ENCODE results near the gene PLEKHA6. TPM values are rescaled to one million over a fixed set of nuclear protein-coding genes. Genes with fewer than 3 reads are reported as not detected.

The PLEKHA6 gene
- total and polyA plus RNA-seq, 2 donors (not counting 1 experiment from before 2014, with no cell fraction given): 0.31 to 0.47 TPM

- Histone ChIP-seq H4K20me1 (ENCODE audit: control insufficient read depth, insufficient read depth, low read length, poor library complexity, severe bottlenecking) (no peaks in the 10 kb centered on the region), H3K36me3 (replicated peaks in 1 of 2; ENCODE audit: control extremely low read depth in 1 of 2, control insufficient read depth in 1 of 2, extremely low read depth in 1 of 2, insufficient read depth in 2 of 2, low read length in 1 of 2) (no peaks in the 10 kb centered on the region), H3K9ac (ENCODE audit: low read length) (no peak within 1 kb of the TSS), H3K4me1 (ENCODE audit: control insufficient read depth in 2 of 2, insufficient read depth in 2 of 2, low read length in 2 of 2) (no peaks in the 10 kb centered on the region), H2AFZ (ENCODE audit: insufficient read depth, low read depth, low read length, poor library complexity, severe bottlenecking) (no peak within 1 kb of the TSS), H3K4me3 (ENCODE audit: control extremely low read depth in 1 of 5, extremely low read depth in 1 of 5, insufficient read depth in 1 of 5, low read depth in 2 of 5, low read length in 4 of 5) (no peak within 1 kb of the TSS), H3K79me2 (ENCODE audit: control insufficient read depth, insufficient read depth, low read length) (no peaks in the 10 kb centered on the region), H3K9me3 (ENCODE audit: control extremely low read depth in 1 of 3, control insufficient read depth in 2 of 3, insufficient read depth in 1 of 3, low read length in 2 of 3) (no peaks in the 10 kb centered on the region), H3K4me2 (replicated peaks; ENCODE audit: low read depth, low read length, poor library complexity, severe bottlenecking) (no peak within 1 kb of the TSS), H3K27me3 (replicated peaks in 1 of 4; ENCODE audit: control extremely low read depth in 1 of 4, control insufficient read depth in 3 of 4, insufficient read depth in 4 of 4, low read length in 3 of 4) (peaks cover 0 to 10% (median 2%) of the 10 kb centered on the region in 4 experiments), H3K27ac (ENCODE audit: low read length in 2 of 2) (no peak within 1 kb of the TSS)
- no peak for ATAC-seq (ENCODE audit: low read depth)
- POLR2A ChIA-PET: no interaction called here
- Mint-ChIP-seq H3K4me1 (no peaks in the 10 kb centered on the region), H3K9me3 (ENCODE audit: insufficient read depth) (no peaks in the 10 kb centered on the region), H3K4me3 (no peak within 1 kb of the TSS), H3K27ac (no peak within 1 kb of the TSS), H3K27me3 (peaks cover 31% of the 10 kb centered on the region)
- CTCF ChIA-PET: interaction anchor here (0.8 kb wide), 1 partner anchor 11 kb away, joined by 3 read pairs; no protein-coding TSS in a partner anchor
- TF ChIP-seq CTCF (IDR thresholded peaks at IDR 0.05): no peak
- TF ChIP-seq EZH2 (IDR thresholded peaks at IDR 0.05; ENCODE audit: borderline replicate concordance, insufficient read depth, low read depth, low read length, poor library complexity, severe bottlenecking): no peak
- DNase-seq: no peak
- intact Hi-C loops (cut with micrococcal nuclease): no loop called here
- WGBS (ENCODE audit: insufficient coverage): 86% methylated on average over 11 of the region's 18 CpGs
These were observed 163.5 kb downstream of the PLEKHA6 start, which contains the start of gene KISS1 for GRCh38 chr1:204196068-204196795. TSS of gene KISS1 (minus strand) at chr1:204196491. CDS start at chr1:204192876, 3,615 bp downstream.

- no peak for ATAC-seq (ENCODE audit: low read depth)
- Mint-ChIP-seq H3K4me3 (no peak overlapping the region), H3K9me3 (ENCODE audit: insufficient read depth) (no peaks in the 10 kb centered on the region), H3K4me1 (peaks cover 7% of the 10 kb centered on the region), H3K27ac (no peak overlapping the region), H3K27me3 (peaks cover 35% of the 10 kb centered on the region)
- no peaks in the 10 kb centered on the region for H3K36me3 ChIP-seq (replicated peaks in 1 of 2; ENCODE audit: control extremely low read depth in 1 of 2, control insufficient read depth in 1 of 2, extremely low read depth in 1 of 2, insufficient read depth in 2 of 2, low read length in 1 of 2)
- H3K4me1 ChIP-seq (ENCODE audit: control insufficient read depth in 2 of 2, insufficient read depth in 2 of 2, low read length in 2 of 2): peaks cover 4 to 8% of the 10 kb centered on the region in 2 donors
- H3K27ac ChIP-seq (ENCODE audit: low read length in 2 of 2): no peak overlapping the region
- H3K9ac ChIP-seq (ENCODE audit: low read length): no peak overlapping the region
- WGBS (ENCODE audit: insufficient coverage): 51% methylated on average over 3 of the region's 7 CpGs
- no peak overlapping the region for H3K4me3 ChIP-seq (ENCODE audit: control extremely low read depth in 1 of 5, extremely low read depth in 1 of 5, insufficient read depth in 1 of 5, low read depth in 2 of 5, low read length in 4 of 5)
- H3K79me2 ChIP-seq (ENCODE audit: control insufficient read depth, insufficient read depth, low read length): no peaks in the 10 kb centered on the region
- intact Hi-C loops (cut with micrococcal nuclease): no loop called here
- no peak for TF ChIP-seq EZH2 (IDR thresholded peaks at IDR 0.05; ENCODE audit: borderline replicate concordance, insufficient read depth, low read depth, low read length, poor library complexity, severe bottlenecking)
- no peak for TF ChIP-seq CTCF (IDR thresholded peaks at IDR 0.05)
- H4K20me1 ChIP-seq (ENCODE audit: control insufficient read depth, insufficient read depth, low read length, poor library complexity, severe bottlenecking): no peaks in the 10 kb centered on the region
- DNase-seq: no peak
- H3K9me3 ChIP-seq (ENCODE audit: control extremely low read depth in 1 of 3, control insufficient read depth in 2 of 3, insufficient read depth in 1 of 3, low read length in 2 of 3): no peaks in the 10 kb centered on the region
- no peak overlapping the region for H3K4me2 ChIP-seq (replicated peaks; ENCODE audit: low read depth, low read length, poor library complexity, severe bottlenecking)
- no peak overlapping the region for H2AFZ ChIP-seq (ENCODE audit: insufficient read depth, low read depth, low read length, poor library complexity, severe bottlenecking)
- CTCF ChIA-PET: interaction anchor here (0.6 kb wide), 1 partner anchor 172 kb away, joined by 3 read pairs; no protein-coding TSS in a partner anchor
- H3K27me3 ChIP-seq (replicated peaks in 1 of 4; ENCODE audit: control extremely low read depth in 1 of 4, control insufficient read depth in 3 of 4, insufficient read depth in 4 of 4, low read length in 3 of 4): peaks cover 0 to 20% (median 5%) of the 10 kb centered on the region in 4 experiments
- POLR2A ChIA-PET: no interaction called here
These were observed 165.0 kb downstream of the PLEKHA6 start for GRCh38 chr1:204194771-204195170.
